Fibroblast of lung (primary cell): ENCODE data around the gene PBX1. TPM values are rescaled to one million over a fixed set of nuclear protein-coding genes. Genes with fewer than 3 reads are reported as not detected.
A peak's percentile ranks its signal among the peaks of the same experiment; 100 is the strongest.

ENCODE experiments used
- DNase-seq, 2 donors: peaks; one replicate each; pipeline versions ENCODE4 v3.0.0 to v3.0.0-alpha.2; 2010; ENCODE audit warnings: low read depth in 2 of 2
- H2AFZ ChIP-seq: 2 replicates; pipeline ENCODE4 v1.5.1; 2012; ENCODE audit warnings: low read length, control low read depth, inconsistent platforms
- H3K27ac ChIP-seq: 2 replicates; pipeline ENCODE4 v1.5.1; 2011; ENCODE audit warnings: low read length, control low read depth; ENCODE audit not compliant: insufficient read depth
- H3K27me3 ChIP-seq: 2 replicates; pipeline ENCODE4 v1.5.1; 2011; ENCODE audit warnings: mild to moderate bottlenecking, low read length; ENCODE audit not compliant: control insufficient read depth, insufficient read depth
- H3K36me3 ChIP-seq: 2 replicates; pipeline ENCODE4 v1.5.1; 2011; ENCODE audit warnings: low read length; ENCODE audit not compliant: control insufficient read depth, insufficient read depth
- H3K4me1 ChIP-seq: 2 replicates; pipeline ENCODE4 v1.5.1; 2011; ENCODE audit warnings: low read length; ENCODE audit not compliant: control insufficient read depth, insufficient read depth; ENCODE audit errors: extremely low read depth
- H3K4me2 ChIP-seq: 2 replicates; pipeline ENCODE4 v1.5.1; 2011; ENCODE audit warnings: low read length, control low read depth; ENCODE audit not compliant: insufficient read depth; ENCODE audit errors: extremely low read depth
- H3K4me3 ChIP-seq, 4 experiments: fragments of 200-600 bp in 1 of 4; sonication (generic) in 1 of 4; replicated peaks in 1 of 4; 2 replicates each; pipeline ENCODE4 v1.5.1; 2011 to 2016; ENCODE audit warnings: low read length in 4 of 4, low read depth in 3 of 4, mild to moderate bottlenecking in 3 of 4, control low read depth in 2 of 4, inconsistent platforms in 1 of 4, mixed read lengths in 1 of 4; ENCODE audit not compliant: insufficient read depth in 1 of 4; ENCODE audit errors: control extremely low read depth in 1 of 4
- H3K79me2 ChIP-seq: 2 replicates; pipeline ENCODE4 v1.5.1; 2012; ENCODE audit warnings: mild to moderate bottlenecking, low read length, inconsistent platforms; ENCODE audit not compliant: control insufficient read depth, insufficient read depth
- H3K9ac ChIP-seq: 2 replicates; pipeline ENCODE4 v1.5.1; 2011; ENCODE audit warnings: mild to moderate bottlenecking, low read length, control low read depth; ENCODE audit not compliant: insufficient read depth
- H3K9me3 ChIP-seq: 2 replicates; pipeline ENCODE4 v1.5.1; 2012; ENCODE audit warnings: low read depth, low read length; ENCODE audit not compliant: control insufficient read depth, insufficient read depth
- H4K20me1 ChIP-seq: 2 replicates; pipeline ENCODE4 v1.5.1; 2011; ENCODE audit warnings: low read length; ENCODE audit not compliant: control insufficient read depth, insufficient read depth; ENCODE audit errors: extremely low read depth
- EZH2 ChIP-seq: IDR thresholded peaks from 2 replicates; pipeline ENCODE4 v1.5.1; 2012; ENCODE audit warnings: low read length, control low read depth, mild to moderate bottlenecking; ENCODE audit errors: missing control alignments
- polyA plus RNA-seq, 2 donors: library from polyadenylated mRNA; depleted of rRNA in 1 of 2; stranded (reverse) in 1 of 2; unstranded in 1 of 2; fragments of >200 nt; gene quantifications; 2 replicates each; pipeline ENCODE4 v1.2.1, GENCODE V29; 2011 to 2012; ENCODE audit warnings: missing spikeins in 1 of 2
- total RNA-seq: library from RNA; depleted of rRNA; stranded (reverse); fragments of >200 nt; gene quantifications from 2 replicates; pipeline ENCODE4 v1.2.1, GENCODE V29; 2014
- TF ChIP-seq, protein P1 (sequence below), 2 donors: IDR thresholded peaks in 1 of 2; conservative IDR thresholded peaks in 1 of 2; 1 replicate in 1 of 2; 2 replicates in 1 of 2; pipeline ENCODE4 v1.5.1; 2011 to 2012; ENCODE audit warnings: low read length in 2 of 2, control low read depth in 1 of 2, inconsistent platforms in 1 of 2, low read depth in 1 of 2, mild to moderate bottlenecking in 1 of 2

PBX1 gene
- total and polyA plus RNA-seq, 2 donors (not counting 1 experiment from before 2014, with no cell fraction given) = 43.1 to 46.7 TPM

DNA sequence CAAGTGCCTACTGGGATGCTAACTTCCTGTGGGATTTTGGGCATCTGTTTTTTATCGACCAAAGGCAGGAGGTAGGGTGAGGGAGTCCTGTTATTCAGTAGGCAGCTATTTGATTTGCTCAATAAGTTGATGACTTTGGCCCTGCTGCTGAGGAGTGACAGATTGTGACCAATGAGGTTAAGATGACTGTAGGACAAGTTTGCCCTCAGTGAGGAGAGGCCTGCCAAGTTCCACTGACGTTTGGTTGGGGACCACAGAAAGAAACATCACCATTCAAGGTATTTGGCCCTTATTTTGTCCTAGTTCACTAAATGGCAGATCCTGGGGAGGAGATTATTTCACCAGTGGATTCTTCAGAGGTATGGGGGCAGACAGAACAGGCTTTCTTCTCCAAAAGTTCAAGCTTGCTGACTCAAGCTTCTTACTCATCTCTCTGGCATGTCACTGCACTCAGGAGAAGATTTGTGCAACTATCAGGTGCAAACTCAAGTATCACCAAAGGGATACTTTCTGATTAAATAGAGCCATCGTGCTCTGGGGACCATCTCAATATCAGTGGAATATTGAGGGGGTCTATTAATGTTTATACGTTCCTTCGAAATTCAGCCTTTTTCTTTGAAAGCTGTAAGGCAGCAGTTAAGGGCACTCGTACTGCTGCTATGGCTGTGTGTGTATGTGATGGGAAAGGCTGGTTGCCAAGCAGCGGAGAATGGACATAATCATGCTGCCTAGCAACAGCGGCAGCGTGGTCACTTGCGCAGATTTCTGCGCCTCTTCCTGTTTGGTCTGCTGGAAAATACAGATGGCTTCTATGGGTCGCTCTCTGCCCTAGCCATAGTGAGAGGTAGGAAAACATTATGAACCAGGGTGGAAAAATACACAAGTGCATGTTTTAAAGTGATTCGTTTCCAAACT is 78.7 kb downstream of the PBX1 start:
- Histone ChIP-seq H3K9me3 (no peaks in the 10 kb centered on the region), H3K4me3 (no peak overlapping the region), H3K79me2 (no peaks in the 10 kb centered on the region), H3K27ac (peak overlapping the region; percentile 89), H4K20me1 (no peaks in the 10 kb centered on the region), H3K4me2 (peak overlapping the region; percentile 36), H3K4me1 (peaks cover 18% of the 10 kb centered on the region), H2AFZ (no peak overlapping the region), H3K9ac (peak overlapping the region; percentile 34), H3K36me3 (no peaks in the 10 kb centered on the region), H3K27me3 (no peaks in the 10 kb centered on the region)
- peak; percentile 55 to 93 for DNase-seq
- TF ChIP-seq, protein P1, sequence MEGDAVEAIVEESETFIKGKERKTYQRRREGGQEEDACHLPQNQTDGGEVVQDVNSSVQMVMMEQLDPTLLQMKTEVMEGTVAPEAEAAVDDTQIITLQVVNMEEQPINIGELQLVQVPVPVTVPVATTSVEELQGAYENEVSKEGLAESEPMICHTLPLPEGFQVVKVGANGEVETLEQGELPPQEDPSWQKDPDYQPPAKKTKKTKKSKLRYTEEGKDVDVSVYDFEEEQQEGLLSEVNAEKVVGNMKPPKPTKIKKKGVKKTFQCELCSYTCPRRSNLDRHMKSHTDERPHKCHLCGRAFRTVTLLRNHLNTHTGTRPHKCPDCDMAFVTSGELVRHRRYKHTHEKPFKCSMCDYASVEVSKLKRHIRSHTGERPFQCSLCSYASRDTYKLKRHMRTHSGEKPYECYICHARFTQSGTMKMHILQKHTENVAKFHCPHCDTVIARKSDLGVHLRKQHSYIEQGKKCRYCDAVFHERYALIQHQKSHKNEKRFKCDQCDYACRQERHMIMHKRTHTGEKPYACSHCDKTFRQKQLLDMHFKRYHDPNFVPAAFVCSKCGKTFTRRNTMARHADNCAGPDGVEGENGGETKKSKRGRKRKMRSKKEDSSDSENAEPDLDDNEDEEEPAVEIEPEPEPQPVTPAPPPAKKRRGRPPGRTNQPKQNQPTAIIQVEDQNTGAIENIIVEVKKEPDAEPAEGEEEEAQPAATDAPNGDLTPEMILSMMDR (conservative IDR thresholded peaks at IDR 0.05 in 1 of 2, IDR thresholded peaks at IDR 0.05 in 1 of 2; ENCODE audit: low read depth in 1 of 2, low read length in 2 of 2) = no peak
- TF ChIP-seq EZH2 = no peak

DNA sequence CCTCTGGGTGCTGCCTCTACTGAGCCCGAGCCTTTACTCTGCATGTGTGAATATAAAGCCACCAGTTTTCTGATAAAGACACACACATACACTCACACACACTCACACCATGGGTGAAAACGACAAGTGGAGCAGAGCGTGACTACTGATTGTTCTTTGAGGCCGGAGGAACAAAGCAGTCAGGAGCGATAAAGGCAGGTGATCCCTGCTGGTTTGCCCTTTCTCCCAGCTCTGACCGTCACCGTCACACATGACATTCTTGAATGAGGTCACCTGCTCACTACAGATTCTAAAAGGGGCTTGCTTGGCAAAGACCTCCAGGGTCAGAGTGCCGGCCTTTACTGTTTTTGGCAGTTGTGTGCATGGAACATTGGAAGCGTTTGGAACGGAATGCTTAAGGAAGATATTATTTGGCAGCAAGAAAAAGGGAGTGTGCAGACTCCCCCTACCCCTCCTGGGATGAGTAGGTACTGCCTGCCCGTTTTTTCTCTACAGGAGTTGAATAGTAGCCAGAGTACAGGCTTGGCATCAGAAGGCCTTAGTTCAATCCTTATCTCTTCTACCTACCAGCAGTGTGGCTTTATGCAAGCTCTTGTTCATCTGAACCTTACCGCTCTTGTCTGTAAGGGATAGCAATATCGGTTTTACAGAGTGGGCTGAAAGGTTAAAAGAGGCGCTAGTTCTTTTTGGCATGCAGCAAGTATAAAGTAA is 79.7 kb downstream of the PBX1 start:
- Histone ChIP-seq H4K20me1 (no peaks in the 10 kb centered on the region), H3K36me3 (no peaks in the 10 kb centered on the region), H3K9ac (peak overlapping the region; percentile 17), H3K27me3 (no peaks in the 10 kb centered on the region), H3K79me2 (no peaks in the 10 kb centered on the region), H3K9me3 (no peaks in the 10 kb centered on the region), H3K4me3 (no peak overlapping the region), H3K27ac (peak overlapping the region; percentile 89), H3K4me1 (peaks cover 18% of the 10 kb centered on the region), H3K4me2 (no peak overlapping the region), H2AFZ (no peak overlapping the region)
- no peak for DNase-seq
- TF ChIP-seq, protein P1 (conservative IDR thresholded peaks at IDR 0.05 in 1 of 2, IDR thresholded peaks at IDR 0.05 in 1 of 2; ENCODE audit: low read depth in 1 of 2, low read length in 2 of 2) = no peak
- TF ChIP-seq EZH2 = no peak

DNA sequence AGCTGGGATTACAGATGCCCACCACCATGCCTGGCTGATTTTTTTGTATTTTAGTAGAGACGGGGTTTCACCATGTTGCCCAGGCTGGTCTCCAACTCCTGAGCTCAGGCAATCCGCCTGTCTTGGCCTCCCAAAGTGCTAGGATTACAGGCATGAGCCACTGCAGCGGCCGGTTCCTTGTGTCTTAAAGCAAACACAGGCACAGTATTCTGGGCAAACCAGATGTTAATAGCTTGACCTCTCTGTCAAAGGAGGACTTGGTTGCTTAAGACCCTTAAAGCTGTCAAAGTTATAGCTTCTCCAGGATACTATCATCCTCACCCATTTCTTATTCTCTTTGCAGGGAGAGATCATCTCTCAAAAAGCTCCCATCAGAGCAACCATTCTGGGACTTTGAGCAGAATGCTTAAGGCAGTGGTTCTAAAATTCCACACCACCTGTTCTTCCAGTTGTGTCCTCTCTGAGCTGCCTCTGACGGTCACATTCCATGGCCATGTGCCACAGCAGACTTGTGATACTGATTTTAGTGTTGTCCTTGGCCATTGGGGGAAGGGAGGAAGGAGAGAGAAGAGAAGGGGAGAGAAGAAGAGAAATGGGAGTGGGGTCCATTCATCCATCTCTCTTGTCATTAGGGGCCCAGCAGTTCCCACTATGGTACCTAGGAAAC is 81.8 kb downstream of the PBX1 start:
- Histone ChIP-seq H4K20me1 (no peaks in the 10 kb centered on the region), H3K9ac (no peak overlapping the region), H3K36me3 (no peaks in the 10 kb centered on the region), H2AFZ (no peak overlapping the region), H3K4me1 (peaks cover 24% of the 10 kb centered on the region), H3K27me3 (no peaks in the 10 kb centered on the region), H3K79me2 (no peaks in the 10 kb centered on the region), H3K4me2 (no peak overlapping the region), H3K27ac (no peak overlapping the region), H3K9me3 (no peaks in the 10 kb centered on the region), H3K4me3 (no peak overlapping the region)
- DNase-seq = no peak
- TF ChIP-seq EZH2 = no peak
- TF ChIP-seq, protein P1 (conservative IDR thresholded peaks at IDR 0.05 in 1 of 2, IDR thresholded peaks at IDR 0.05 in 1 of 2; ENCODE audit: low read depth in 1 of 2, low read length in 2 of 2) = no peak
